NCI-H2029 treated with DMSO at 0.1 percent for 48 hours (cell line): Measurements from ENCODE around the gene VPS8.
"Not testable (repeated sequence)": the region's sequence is repeated elsewhere in the genome, so short reads cannot be mapped to it uniquely, and the experiment has no call there.

Experiments used
- DNase-seq: peaks from one replicate; lab custom pipeline; 2025; lab: John Stamatoyannopoulos, UW

Gene VPS8

DNA sequence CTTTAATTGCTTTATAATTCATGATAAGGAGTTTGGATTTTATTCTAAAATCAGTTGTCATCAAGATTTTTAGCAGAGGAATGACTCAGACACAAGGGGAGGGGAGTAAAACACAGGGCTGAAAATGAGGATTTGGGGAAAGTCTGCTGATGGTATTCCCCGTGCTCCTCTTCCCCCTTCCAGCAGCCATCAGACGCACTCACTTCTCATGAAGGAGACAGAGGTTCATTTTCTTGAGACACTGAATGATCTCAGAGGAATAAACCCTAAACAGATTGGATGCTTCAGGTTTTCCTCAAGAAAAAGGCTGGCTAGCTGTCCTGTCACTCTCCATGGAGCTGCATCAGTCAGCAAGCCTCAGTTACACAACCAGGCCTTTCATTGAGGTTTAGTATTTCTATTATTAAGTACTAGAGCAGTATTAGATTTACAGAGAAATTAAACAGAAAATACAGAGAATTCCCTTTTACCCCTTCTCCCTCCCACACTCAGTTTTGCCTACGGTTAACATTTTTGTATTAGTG, 174.5 kb downstream of the VPS8 start:
- no peak for DNase-seq

- no peak for DNase-seq
These were observed 181.4 kb downstream of the VPS8 start for GRCh38 chr3:184993394-184993793.

GRCh38 chr3:185003876-185004275, 191.9 kb downstream of the VPS8 start:
- not testable (repeated sequence) for DNase-seq

GRCh38 chr3:185009650-185010049, 197.7 kb downstream of the VPS8 start:
- no peak for DNase-seq

- not testable (repeated sequence) for DNase-seq
These were observed 205.6 kb downstream of the VPS8 start for GRCh38 chr3:185017584-185017983.

DNA sequence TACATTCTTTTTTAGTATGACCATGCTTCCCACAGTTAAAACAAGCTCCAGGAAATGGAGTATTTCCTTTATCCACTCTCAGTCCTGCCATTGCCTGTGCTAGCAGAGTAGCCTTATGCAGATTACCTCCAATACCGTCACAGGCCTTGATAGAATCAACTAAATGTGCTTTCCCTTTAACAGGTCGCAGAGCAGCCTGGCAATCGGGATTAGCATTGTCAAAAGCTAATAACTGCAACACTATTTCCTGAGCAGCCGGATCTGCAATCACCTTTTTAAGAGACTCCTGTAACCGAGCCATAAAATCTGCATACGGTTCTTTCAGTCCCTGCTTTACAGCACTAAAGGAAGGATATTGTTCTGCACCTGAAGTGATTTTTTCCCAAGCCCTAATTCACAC, 206.0 kb downstream of the VPS8 start:
- DNase-seq = not testable (repeated sequence)

- DNase-seq = no peak
These were observed 209.3 kb downstream of the VPS8 start for GRCh38 chr3:185021256-185021655.

DNA sequence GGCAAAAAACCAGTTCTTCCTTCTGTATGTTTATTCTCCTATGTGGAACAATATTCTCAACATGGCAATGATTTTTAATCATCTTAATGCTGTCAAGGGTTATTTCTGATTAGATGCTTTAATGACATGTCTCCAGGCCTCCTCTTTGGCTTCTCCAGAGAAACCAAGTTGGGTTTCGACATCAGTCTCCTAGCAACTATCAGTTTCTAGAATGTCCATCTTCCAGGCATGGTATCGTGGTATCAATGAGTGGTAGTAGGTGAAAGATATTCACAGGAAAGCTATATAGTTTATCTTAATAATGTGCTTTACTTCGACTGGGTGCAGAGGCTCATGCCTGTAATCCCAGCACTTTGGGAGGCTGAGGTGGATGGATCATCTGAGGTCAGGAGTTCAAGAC, 212.4 kb downstream of the VPS8 start:
- no peak for DNase-seq

- no peak for DNase-seq
These were observed 213.0 kb downstream of the VPS8 start for GRCh38 chr3:185024966-185025365.

GRCh38 chr3:185028121-185028520, 216.2 kb downstream of the VPS8 start:
- no peak for DNase-seq

GRCh38 chr3:185029086-185029485, 217.1 kb downstream of the VPS8 start:
- DNase-seq = no peak

DNA sequence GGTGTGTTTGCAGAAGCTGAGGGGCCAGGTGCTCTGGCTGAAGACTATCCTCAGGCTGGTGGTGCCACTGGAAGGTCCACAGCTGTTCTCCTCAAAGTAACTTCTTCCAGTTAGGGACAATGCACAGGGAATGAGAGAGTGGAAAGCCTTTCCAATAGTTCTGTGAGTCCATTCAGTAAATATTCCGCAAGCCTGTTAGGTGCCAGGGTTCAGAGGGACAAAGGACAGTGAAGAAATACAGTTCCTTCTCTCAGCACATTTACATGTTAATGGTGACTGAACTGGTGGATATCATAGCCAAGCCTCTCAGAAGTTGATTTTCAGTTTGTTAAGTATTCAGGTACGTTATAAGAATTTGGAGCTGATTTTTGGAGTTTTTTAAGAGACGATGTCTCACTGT, 218.4 kb downstream of the VPS8 start:
- no peak for DNase-seq

DNA sequence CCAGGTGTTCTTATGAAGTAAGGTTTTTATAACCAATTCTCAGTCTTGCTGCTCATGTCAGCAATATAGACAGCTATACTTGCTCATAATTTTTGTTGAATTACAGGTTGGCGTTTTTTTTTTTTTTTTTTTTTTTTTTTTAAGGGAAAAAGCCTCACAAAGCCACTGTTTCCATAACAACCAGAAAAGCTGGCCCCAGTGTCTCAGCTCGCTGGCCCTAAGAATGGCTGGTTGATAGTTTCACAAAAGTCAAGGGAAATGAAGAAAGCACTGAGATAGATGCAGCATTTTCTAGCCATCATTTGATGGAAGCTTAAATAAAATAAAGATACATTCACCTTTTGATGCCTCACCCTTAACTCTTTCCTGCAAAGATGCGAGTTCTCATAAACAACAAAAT, 219.0 kb downstream of the VPS8 start:
- DNase-seq = no peak

DNA sequence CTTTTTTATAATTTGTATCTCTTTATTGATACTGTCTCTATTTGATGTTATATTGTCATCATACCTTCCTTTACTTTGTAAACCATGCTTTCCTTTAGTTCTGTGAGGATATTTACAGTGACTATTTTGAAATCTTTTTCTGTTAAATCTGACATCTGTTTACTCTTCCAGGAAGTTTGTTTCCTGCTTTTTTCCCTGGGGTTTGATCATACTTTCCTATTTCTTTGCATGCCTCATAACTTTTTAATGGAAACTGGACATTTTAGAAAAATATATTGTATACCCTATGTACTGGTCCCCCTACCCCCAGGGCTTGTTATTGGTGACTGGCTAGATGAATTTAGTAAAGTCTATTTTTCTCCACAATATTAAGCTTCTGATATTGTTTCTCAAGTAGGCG, 225.8 kb downstream of the VPS8 start:
- no peak for DNase-seq

DNA sequence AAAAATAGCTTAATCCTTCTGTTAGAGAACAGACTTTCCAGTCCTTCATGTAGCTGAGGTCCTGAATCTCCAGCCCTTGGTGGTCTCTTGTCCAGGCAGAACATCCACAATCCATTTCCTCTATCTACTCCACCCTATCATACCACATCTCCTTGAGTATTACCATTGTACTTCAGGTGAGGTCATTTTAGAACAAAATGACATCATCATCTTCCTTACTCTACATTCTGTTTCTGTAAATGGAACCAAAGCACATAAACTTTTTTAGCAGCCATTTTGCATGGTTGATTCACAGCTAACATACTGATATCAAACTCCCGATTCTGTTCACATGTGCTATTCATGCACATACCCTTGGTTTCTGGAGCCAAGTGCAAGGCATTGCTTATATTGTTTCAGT, 228.5 kb downstream of the VPS8 start:
- DNase-seq = no peak

- DNase-seq = no peak
These were observed 229.6 kb downstream of the VPS8 start for GRCh38 chr3:185041540-185041939.

DNA sequence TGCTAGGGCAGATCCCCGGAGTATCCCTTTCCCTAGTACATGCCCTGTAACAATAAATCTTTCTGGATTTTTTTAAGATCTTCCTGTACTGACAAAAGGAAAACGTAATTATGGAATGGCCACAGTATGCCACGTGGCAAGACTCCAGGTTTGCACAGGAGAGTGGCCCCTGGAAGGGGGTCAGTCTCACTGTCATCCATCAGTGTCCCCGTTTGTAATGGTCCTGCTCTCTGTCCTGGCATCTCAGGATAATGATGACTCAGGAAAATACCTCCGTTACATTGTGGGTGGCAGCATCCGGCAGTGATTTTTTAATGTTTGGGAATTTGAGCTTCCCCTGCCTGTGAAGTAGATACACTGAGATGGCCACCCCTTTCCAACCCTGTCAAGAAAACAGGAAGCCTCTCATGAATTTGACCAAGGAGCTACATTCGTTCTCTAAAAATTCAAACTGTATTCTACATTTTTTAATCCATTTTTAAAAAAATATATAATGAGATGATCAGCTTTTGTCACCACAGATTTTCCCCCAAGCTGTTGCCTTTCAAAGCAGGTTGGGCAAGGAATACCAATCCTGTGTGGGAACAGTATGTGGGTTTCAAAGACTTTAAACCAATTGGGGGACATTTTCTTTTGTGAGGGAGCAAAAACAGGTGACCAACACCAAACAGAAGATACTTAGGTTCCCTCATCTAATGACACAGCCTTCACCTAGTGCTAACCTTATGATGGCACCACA, 230.5 kb downstream of the VPS8 start:
- DNase-seq = no peak

DNA sequence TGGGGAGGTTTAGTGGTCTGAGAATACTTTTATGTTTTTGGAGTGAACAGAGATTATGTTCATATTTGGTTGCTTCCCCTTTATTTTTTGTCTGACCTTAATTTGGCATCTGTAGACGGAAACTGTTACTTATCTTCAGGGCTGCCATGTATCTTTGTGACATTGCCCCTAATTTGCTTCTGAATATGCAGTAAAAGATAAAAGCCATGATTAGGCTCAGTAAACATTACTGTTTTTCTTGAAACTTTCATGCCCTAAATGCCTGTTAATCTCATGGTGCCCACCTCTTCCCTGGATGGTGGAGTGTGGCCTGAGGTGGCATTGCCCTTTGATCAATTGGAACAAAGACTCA, 234.2 kb downstream of the VPS8 start:
- no peak for DNase-seq

- no peak for DNase-seq
These were observed 234.6 kb downstream of the VPS8 start for GRCh38 chr3:185046603-185047002.

DNA sequence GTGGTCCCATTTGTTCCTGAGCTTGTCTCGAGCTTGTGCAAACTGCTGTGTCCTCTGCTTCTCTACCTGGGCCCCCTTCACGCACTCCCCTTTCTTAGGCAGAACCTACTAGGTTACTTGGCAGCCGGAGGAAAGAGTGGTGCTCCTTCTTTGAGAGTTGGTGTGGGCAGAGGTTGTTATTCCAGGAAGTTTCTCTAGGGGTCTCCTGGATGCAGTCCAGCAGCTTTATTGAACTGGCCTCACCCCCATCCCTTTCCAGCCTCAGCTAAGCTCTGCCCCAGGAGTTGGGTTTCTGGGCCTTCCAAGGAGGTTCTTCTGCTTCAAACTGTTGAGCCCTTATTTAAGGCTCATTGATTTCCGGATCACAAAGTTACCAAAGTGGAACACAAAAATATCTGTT, 237.7 kb downstream of the VPS8 start:
- DNase-seq = no peak

GRCh38 chr3:185051801-185052200, 239.8 kb downstream of the VPS8 start:
- DNase-seq = no peak

GRCh38 chr3:185052631-185053030, 240.7 kb downstream of the VPS8 start:
- no peak for DNase-seq

DNA sequence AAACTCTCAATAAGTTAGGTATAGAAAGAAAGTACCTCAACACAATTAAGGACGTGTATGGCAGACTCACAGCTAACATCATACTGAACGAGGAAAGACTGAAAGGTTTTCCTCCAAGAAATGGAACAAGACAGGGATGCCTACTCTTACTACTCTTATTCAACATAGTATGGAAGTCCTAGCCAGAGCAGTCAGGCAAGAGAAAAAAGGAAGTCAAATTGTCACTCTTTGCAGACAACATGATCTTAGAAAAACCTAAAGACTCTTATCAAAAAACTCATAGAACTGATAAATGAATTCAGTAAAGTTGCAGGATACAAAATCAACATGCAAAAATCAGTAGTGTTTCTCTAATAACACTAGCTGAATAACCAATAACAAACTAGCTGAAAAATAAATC, 244.9 kb downstream of the VPS8 start:
- no peak for DNase-seq

DNA sequence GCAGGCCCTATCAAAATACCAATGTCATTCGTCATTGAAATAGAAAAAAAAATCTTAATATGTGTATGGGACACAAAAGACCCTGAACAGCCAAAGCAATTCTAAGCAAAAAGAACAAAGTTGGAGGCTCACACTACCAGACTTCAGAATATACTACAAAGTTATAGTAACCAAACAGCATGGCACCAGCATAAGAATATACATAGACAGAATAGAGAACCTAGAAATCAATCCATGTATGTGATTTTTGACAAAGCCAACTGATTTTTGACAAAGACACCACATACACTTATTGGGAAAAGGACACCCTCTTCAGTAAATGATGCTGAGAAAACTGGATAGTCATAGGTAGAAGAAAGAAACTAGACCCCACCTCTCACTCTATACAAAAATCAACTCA, 245.9 kb downstream of the VPS8 start:
- no peak for DNase-seq
